ENCODE data around the gene FAM163A. TPM values are rescaled to one million over a fixed set of nuclear protein-coding genes. Genes with fewer than 3 reads are reported as not detected.

The FAM163A gene
- total and polyA plus RNA-seq, 9 of the 15 experiments (the other 6 are each of a cell fraction or from before 2014, with no cell fraction given) = not detected

DNA sequence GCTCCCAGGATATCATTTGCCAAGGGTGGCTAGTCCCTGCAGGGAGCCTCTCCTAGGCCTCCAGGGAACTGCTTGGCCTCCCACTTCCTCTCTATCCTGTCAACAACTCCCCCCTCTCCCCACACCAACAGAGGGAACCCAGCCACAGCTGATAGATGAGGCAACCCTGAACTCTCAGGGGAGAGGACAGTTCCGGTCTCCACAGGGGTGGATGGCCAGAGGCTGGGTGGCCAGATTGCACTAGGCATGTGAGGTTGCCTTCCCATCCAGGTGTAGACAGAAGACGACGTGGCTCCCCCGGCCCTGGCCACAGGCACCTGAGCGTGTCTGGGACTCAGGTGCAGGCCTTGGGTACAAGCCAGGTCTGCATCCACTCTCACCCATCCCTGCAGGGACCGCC lies 81.2 kb downstream of the FAM163A start (continued):
- TF ChIP-seq, protein P1, sequence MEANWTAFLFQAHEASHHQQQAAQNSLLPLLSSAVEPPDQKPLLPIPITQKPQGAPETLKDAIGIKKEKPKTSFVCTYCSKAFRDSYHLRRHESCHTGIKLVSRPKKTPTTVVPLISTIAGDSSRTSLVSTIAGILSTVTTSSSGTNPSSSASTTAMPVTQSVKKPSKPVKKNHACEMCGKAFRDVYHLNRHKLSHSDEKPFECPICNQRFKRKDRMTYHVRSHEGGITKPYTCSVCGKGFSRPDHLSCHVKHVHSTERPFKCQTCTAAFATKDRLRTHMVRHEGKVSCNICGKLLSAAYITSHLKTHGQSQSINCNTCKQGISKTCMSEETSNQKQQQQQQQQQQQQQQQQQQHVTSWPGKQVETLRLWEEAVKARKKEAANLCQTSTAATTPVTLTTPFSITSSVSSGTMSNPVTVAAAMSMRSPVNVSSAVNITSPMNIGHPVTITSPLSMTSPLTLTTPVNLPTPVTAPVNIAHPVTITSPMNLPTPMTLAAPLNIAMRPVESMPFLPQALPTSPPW (CRISPR knock-in tag; IDR thresholded peaks at IDR 0.05) = peak; percentile 84
- no peak for TF ChIP-seq TEAD2 (tag; IDR thresholded peaks at IDR 0.05)
- no peak for TF ChIP-seq BACH1 (tag; IDR thresholded peaks at IDR 0.05)
- no peak for TF ChIP-seq HNRNPLL (IDR thresholded peaks at IDR 0.05; ENCODE audit: low read depth, low read length, poor library complexity, severe bottlenecking)
- no peak for TF ChIP-seq NBN (IDR thresholded peaks at IDR 0.05; ENCODE audit: low read depth)
- TF ChIP-seq SAFB (IDR thresholded peaks at IDR 0.05; ENCODE audit: borderline replicate concordance, low read depth, low read length) = no peak
- no peak for TF ChIP-seq ZNF197 (CRISPR knock-in tag; IDR thresholded peaks at IDR 0.05; ENCODE audit: low read depth)
- TF ChIP-seq CHD4 (IDR thresholded peaks at IDR 0.05; ENCODE audit: insufficient read depth, insufficient replicate concordance, low read depth, low read length, poor library complexity, severe bottlenecking) = no peak
- TF ChIP-seq TRIM24 (IDR thresholded peaks at IDR 0.05) = no peak
- TF ChIP-seq SMARCE1 (IDR thresholded peaks at IDR 0.05) = no peak
- TF ChIP-seq ZKSCAN8 (CRISPR knock-in tag; IDR thresholded peaks at IDR 0.05) = no peak
- TF ChIP-seq, protein P2, sequence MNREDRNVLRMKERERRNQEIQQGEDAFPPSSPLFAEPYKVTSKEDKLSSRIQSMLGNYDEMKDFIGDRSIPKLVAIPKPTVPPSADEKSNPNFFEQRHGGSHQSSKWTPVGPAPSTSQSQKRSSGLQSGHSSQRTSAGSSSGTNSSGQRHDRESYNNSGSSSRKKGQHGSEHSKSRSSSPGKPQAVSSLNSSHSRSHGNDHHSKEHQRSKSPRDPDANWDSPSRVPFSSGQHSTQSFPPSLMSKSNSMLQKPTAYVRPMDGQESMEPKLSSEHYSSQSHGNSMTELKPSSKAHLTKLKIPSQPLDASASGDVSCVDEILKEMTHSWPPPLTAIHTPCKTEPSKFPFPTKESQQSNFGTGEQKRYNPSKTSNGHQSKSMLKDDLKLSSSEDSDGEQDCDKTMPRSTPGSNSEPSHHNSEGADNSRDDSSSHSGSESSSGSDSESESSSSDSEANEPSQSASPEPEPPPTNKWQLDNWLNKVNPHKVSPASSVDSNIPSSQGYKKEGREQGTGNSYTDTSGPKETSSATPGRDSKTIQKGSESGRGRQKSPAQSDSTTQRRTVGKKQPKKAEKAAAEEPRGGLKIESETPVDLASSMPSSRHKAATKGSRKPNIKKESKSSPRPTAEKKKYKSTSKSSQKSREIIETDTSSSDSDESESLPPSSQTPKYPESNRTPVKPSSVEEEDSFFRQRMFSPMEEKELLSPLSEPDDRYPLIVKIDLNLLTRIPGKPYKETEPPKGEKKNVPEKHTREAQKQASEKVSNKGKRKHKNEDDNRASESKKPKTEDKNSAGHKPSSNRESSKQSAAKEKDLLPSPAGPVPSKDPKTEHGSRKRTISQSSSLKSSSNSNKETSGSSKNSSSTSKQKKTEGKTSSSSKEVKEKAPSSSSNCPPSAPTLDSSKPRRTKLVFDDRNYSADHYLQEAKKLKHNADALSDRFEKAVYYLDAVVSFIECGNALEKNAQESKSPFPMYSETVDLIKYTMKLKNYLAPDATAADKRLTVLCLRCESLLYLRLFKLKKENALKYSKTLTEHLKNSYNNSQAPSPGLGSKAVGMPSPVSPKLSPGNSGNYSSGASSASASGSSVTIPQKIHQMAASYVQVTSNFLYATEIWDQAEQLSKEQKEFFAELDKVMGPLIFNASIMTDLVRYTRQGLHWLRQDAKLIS (CRISPR knock-in tag; IDR thresholded peaks at IDR 0.05) = no peak
- TF ChIP-seq ZNF780A (CRISPR knock-in tag; IDR thresholded peaks at IDR 0.05) = no peak
- no peak for TF ChIP-seq HDAC1 (IDR thresholded peaks at IDR 0.05)
- TF ChIP-seq, protein P3, sequence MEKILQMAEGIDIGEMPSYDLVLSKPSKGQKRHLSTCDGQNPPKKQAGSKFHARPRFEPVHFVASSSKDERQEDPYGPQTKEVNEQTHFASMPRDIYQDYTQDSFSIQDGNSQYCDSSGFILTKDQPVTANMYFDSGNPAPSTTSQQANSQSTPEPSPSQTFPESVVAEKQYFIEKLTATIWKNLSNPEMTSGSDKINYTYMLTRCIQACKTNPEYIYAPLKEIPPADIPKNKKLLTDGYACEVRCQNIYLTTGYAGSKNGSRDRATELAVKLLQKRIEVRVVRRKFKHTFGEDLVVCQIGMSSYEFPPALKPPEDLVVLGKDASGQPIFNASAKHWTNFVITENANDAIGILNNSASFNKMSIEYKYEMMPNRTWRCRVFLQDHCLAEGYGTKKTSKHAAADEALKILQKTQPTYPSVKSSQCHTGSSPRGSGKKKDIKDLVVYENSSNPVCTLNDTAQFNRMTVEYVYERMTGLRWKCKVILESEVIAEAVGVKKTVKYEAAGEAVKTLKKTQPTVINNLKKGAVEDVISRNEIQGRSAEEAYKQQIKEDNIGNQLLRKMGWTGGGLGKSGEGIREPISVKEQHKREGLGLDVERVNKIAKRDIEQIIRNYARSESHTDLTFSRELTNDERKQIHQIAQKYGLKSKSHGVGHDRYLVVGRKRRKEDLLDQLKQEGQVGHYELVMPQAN (IDR thresholded peaks at IDR 0.05; ENCODE audit: borderline replicate concordance) = no peak
- TF ChIP-seq L3MBTL2 (IDR thresholded peaks at IDR 0.05) = no peak
- no peak for TF ChIP-seq CBX3 (IDR thresholded peaks at IDR 0.05; ENCODE audit: borderline replicate concordance in 1 of 2, low read length in 2 of 2)
- TF ChIP-seq LEF1 (IDR thresholded peaks at IDR 0.05) = no peak
- no peak for TF ChIP-seq ZKSCAN1 (IDR thresholded peaks at IDR 0.05; ENCODE audit: low read depth, low read length)
- TF ChIP-seq TAF15 (IDR thresholded peaks at IDR 0.05; ENCODE audit: low read depth, low read length) = no peak
- TF ChIP-seq JUND (IDR thresholded peaks at IDR 0.05; ENCODE audit: borderline replicate concordance, low read depth, low read length) = peak; percentile 47; the same call in 1 of the 2 replicates
- no peak; the same call in 2 of the 3 replicates for TF ChIP-seq JUND (tag; IDR thresholded peaks at IDR 0.05; ENCODE audit: borderline replicate concordance, low read depth, low read length)
- TF ChIP-seq ZFPM2 (CRISPR knock-in tag; IDR thresholded peaks at IDR 0.05) = no peak
- no peak for TF ChIP-seq MAFG (tag; conservative IDR thresholded peaks at IDR 0.05)
- no peak for TF ChIP-seq HDGF (IDR thresholded peaks at IDR 0.05)
